Cardiac fibroblast (primary cell): ENCODE results near the gene GP1BA.
A peak's percentile ranks its signal among the peaks of the same experiment; 100 is the strongest.

Experiments used
- DNase-seq, 2 donors: peaks; one replicate each; pipeline versions ENCODE4 v3.0.0 to v3.0.0-alpha.2; 2010; ENCODE audit warnings: low read depth in 2 of 2
- H3K4me3 ChIP-seq, 2 donors: replicated peaks in 1 of 2; 1 replicate in 1 of 2; 2 replicates in 1 of 2; pipeline ENCODE4 v1.5.1; 2011; ENCODE audit warnings: low read depth in 2 of 2, low read length in 2 of 2, mild to moderate bottlenecking in 2 of 2, moderate library complexity in 1 of 2
- CTCF ChIP-seq: IDR thresholded peaks from one replicate; pipeline ENCODE4 v1.5.1; 2011; ENCODE audit warnings: low read depth, mild to moderate bottlenecking, low read length, inconsistent platforms

The GP1BA gene

GRCh38 chr17:4944554-4945175 is 12.6 kb downstream of the GP1BA start:
- no peak for TF ChIP-seq CTCF
- H3K4me3 ChIP-seq, result no peak overlapping the region
- DNase-seq, result no peak

GRCh38 chr17:4945176-4945943 is 13.3 kb downstream of the GP1BA start:
- no peak for TF ChIP-seq CTCF
- H3K4me3 ChIP-seq, result peak overlapping the region in 1 of 2 donors; percentile 98
- peak; percentile 88 to 96 for DNase-seq

GRCh38 chr17:4945944-4946280 is 13.8 kb downstream of the GP1BA start:
- DNase-seq, result no peak
- H3K4me3 ChIP-seq, result peak overlapping the region; percentile 98 to 99
- no peak for TF ChIP-seq CTCF

- no peak for TF ChIP-seq CTCF
- DNase-seq, result no peak
- peak overlapping the region; percentile 98 to 99 for H3K4me3 ChIP-seq
Measured at GRCh38 chr17:4946312-4946976, 14.4 kb downstream of the GP1BA start.

- no peak for TF ChIP-seq CTCF
- H3K4me3 ChIP-seq, result peak overlapping the region; percentile 98 to 99
- DNase-seq, result no peak
Measured at GRCh38 chr17:4947010-4947410, 14.9 kb downstream of the GP1BA start.

GRCh38 chr17:4947411-4948165 is 15.5 kb downstream of the GP1BA start:
- peak; percentile 56 to 59 for DNase-seq
- H3K4me3 ChIP-seq, result peak overlapping the region; percentile 98 to 99
- no peak for TF ChIP-seq CTCF
